Stimulated activated naive B cell treated with anti-CD40 and anti-IgM and Interleukin-4, amounts not matched to agents 10 μg/mL and 1 μg/mL and 100 μg/mL, for 72 hours (primary cell): ENCODE measurements around the gene TNFRSF6B.

Source experiments
- ATAC-seq, 2 donors: fragments of 150-1000 bp; cut with Tn5 transposase; replicated peaks; 2 replicates each; pipeline ENCODE4 v1.10.0; 2021; ENCODE audit warnings: moderate library complexity in 1 of 2
- DNase-seq: peaks from one replicate; pipeline ENCODE4 v3.0.0; 2021
- H3K27ac Mint-ChIP-seq: one replicate; pipeline ENCODE4 v1.8.0; 2022; ENCODE audit warnings: mild to moderate bottlenecking, mixed read lengths
- H3K27me3 Mint-ChIP-seq, 2 donors: one replicate each; pipeline ENCODE4 v1.8.0; 2022; ENCODE audit warnings: mixed read lengths in 2 of 2
- H3K36me3 Mint-ChIP-seq, 2 donors: one replicate each; pipeline ENCODE4 v1.8.0; 2022; ENCODE audit warnings: mixed read lengths in 2 of 2, mild to moderate bottlenecking in 1 of 2
- H3K4me1 Mint-ChIP-seq, 2 donors: one replicate each; pipeline ENCODE4 v1.8.0; 2022; ENCODE audit warnings: mixed read lengths in 2 of 2, mild to moderate bottlenecking in 1 of 2
- H3K4me3 Mint-ChIP-seq, 2 donors: one replicate each; pipeline ENCODE4 v1.8.0; 2022; ENCODE audit warnings: mild to moderate bottlenecking in 2 of 2, mixed read lengths in 2 of 2, moderate library complexity in 1 of 2
- H3K9me3 Mint-ChIP-seq, 2 donors: one replicate each; pipeline ENCODE4 v1.8.0; 2022; ENCODE audit warnings: mixed read lengths in 2 of 2, mild to moderate bottlenecking in 1 of 2

The TNFRSF6B gene

DNA sequence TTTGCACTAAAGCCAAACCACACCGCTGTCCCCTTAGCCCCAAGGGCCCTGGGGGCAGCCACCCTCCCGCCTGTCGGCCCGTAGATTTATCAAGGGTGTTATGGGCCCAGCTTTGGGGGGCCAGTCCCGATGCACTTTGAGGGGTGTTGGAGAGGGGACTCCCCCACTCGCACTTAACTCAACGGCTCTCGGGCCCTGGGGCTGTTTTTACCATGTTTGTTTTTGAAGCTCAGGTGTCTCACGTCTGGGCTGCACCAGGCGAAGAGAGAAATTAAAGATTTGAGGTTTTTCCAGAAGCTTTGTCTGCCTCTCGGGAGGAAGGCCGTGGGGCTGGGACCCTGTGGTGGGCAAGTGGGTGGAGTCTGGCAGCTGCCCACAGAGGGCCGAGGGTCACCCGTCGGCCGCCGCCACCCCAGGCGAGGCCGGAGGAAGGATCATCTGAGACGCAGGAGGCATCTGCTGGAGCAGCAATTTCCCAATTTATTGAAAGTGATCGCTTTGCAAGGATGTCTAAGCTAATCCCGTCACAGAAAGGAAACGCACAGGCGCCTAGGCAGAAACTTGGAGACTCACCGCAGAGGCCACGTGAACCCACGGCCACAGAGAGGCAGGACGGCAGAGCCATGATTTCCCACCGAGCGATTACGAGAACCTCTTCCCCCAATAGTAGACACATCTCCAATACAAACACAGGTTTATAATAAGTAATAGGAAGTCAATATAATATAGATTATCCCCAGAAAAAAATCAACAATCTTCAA, 46.9 kb downstream of the TNFRSF6B start:
- H3K4me1 Mint-ChIP-seq, result peaks cover 2 to 14% of the 10 kb centered on the region in 2 donors
- ATAC-seq (no peak), DNase-seq (no peak)
- H3K9me3 Mint-ChIP-seq, result no peaks in the 10 kb centered on the region
- peaks cover 0 to 3% of the 10 kb centered on the region in 2 donors for H3K36me3 Mint-ChIP-seq
- H3K27me3 Mint-ChIP-seq, result no peaks in the 10 kb centered on the region
- no peak overlapping the region for H3K27ac Mint-ChIP-seq
- no peak overlapping the region for H3K4me3 Mint-ChIP-seq

GRCh38 chr20:63744158-63744557, 47.7 kb downstream of the TNFRSF6B start:
- H3K9me3 Mint-ChIP-seq, result no peaks in the 10 kb centered on the region
- H3K27me3 Mint-ChIP-seq, result no peaks in the 10 kb centered on the region
- H3K36me3 Mint-ChIP-seq, result peaks cover 0 to 3% of the 10 kb centered on the region in 2 donors
- H3K27ac Mint-ChIP-seq, result no peak overlapping the region
- DNase-seq, result no peak
- no peak for ATAC-seq
- no peak overlapping the region for H3K4me3 Mint-ChIP-seq
- H3K4me1 Mint-ChIP-seq, result peaks cover 0 to 9% of the 10 kb centered on the region in 2 donors

DNA sequence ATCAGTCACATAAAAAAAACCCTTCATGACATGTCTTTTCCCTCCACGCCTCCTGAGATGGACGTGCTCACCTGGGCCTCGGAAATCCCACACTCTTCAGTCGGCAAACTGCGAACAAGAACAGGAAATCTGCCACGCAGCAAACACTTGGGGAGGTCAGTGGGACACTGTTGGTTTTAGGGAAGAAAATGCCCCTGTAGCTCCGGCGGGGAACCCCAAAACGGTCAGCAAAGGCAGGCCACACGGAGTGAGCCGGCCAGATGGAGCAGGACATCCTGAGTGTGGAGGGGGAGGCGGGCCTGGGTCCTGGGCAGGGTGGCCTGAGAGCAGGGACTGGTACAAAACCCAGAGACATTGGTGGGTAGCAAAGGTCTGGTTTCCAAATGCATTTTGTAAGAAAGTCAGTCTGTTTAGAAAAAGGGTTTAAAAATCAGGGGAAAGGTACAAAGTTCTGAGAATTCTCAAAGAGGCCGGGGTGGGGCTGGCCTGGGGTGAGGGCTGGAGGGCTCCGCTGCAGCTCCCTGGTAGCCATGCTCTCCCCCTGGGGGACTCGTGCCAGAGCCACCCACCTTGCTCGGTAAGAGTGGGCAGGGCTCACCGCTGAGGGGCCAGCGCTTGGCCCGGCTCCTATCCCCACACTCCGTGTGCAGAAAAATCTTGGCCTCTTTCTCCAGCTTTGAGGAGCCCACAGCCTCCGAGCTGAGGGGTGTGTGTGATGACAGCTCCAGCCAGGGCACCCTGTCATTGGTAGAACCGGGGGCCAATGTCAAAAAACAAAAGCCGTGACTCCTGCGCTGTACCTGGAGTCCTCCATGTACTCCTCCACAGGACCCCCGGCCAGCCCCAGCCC, 48.3 kb downstream of the TNFRSF6B start:
- Mint-ChIP-seq H3K27ac (no peak overlapping the region), H3K4me1 (peaks cover 0 to 9% of the 10 kb centered on the region in 2 donors), H3K4me3 (no peak overlapping the region), H3K27me3 (no peaks in the 10 kb centered on the region), H3K9me3 (no peaks in the 10 kb centered on the region), H3K36me3 (peaks cover 0 to 3% of the 10 kb centered on the region in 2 donors)
- no peak for ATAC-seq
- DNase-seq, result no peak

- H3K4me1 Mint-ChIP-seq, result peaks cover 0 to 9% of the 10 kb centered on the region in 2 donors
- H3K27me3 Mint-ChIP-seq, result no peaks in the 10 kb centered on the region
- no peak overlapping the region for H3K4me3 Mint-ChIP-seq
Observed at GRCh38 chr20:63745424-63745805, 49.0 kb downstream of the TNFRSF6B start.

DNA sequence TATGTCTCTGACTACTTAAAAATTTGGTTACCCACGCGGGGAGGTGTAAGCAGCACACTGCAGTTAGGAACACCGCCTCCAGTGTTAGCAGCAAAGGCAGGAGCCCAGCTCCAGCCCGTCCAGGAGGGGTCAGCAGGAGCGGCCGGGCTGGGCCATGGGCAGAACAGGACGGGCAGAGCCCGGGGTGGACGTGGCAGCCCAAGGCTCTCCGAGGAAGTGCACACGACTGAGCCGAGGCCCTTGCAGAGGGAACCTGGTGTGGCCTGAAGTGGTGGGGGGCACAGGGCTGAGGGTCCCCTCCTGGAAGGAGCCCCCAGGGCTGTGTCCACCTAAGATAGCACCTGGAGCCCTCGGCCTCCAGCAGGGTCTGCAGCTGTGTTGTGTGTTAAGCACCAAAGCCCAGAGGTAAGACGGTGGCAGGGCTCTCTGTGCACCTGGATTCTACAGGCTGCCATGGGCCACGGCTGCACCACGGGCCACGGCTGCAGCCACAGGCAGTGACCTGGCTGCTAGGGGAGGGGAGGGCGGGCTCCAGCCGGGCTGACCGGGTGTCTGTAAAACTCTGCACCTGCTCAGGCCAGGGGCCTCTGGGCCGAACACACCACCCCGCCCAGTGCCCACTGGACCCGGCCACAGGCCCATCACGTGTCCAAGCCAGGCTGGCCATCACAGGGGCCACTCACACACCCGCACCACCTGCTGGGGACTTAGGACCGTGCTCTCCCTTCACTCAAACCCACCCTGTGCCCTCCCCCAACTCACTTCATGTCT, 49.7 kb downstream of the TNFRSF6B start:
- no peak overlapping the region for H3K27ac Mint-ChIP-seq
- H3K9me3 Mint-ChIP-seq, result no peaks in the 10 kb centered on the region
- peaks cover 0 to 3% of the 10 kb centered on the region in 2 donors for H3K36me3 Mint-ChIP-seq
- no peaks in the 10 kb centered on the region for H3K27me3 Mint-ChIP-seq
- no peak overlapping the region for H3K4me3 Mint-ChIP-seq
- DNase-seq (no peak), ATAC-seq (no peak)
- peaks cover 0 to 4% of the 10 kb centered on the region in 2 donors for H3K4me1 Mint-ChIP-seq

More at GRCh38 chr20:63745424-63745805, 49.0 kb downstream of the TNFRSF6B start:
- H3K36me3 Mint-ChIP-seq, result peaks cover 0 to 3% of the 10 kb centered on the region in 2 donors
- H3K27ac Mint-ChIP-seq, result no peak overlapping the region
- DNase-seq (no peak), ATAC-seq (no peak)
- H3K9me3 Mint-ChIP-seq, result no peaks in the 10 kb centered on the region

DNA sequence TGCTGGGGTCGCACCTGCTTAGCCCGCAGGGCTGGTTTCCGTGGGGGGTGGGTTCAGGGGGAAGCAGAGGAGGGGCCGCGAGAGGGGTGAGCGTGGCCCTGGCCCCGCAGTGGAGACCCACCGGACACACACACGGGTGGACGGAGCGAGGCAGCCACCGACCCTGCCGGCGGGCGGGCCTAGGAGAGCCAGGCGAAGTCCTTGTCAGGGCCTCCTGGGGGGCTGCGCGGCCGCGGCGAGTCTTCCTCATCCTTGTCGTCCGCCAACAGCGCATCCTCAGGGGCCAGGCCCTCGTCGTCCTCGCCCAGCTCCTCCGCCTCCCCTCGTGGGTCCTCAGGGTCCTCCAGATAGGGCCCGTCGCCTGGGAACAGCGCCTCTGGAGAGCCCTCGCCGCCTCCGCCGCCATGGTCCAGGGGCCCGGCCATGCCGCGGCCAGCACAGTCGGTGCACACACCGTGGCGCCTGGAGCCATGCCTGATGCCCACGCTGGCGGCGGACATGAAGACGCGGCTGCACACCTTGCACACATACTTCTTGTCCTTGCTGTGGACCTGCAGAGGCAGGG, 50.4 kb downstream of the TNFRSF6B start:
- no peak for DNase-seq
- Mint-ChIP-seq H3K4me1 (peaks cover 0 to 1% of the 10 kb centered on the region in 2 donors), H3K27me3 (no peaks in the 10 kb centered on the region), H3K36me3 (peaks cover 0 to 3% of the 10 kb centered on the region in 2 donors), H3K9me3 (peaks cover 0 to under 1% of the 10 kb centered on the region in 2 donors), H3K4me3 (no peak overlapping the region), H3K27ac (no peak overlapping the region)
- ATAC-seq, result no peak

GRCh38 chr20:63747622-63748069, 51.2 kb downstream of the TNFRSF6B start:
- Mint-ChIP-seq H3K4me1 (peaks cover 0 to 4% of the 10 kb centered on the region in 2 donors), H3K4me3 (no peak overlapping the region), H3K27ac (no peak overlapping the region), H3K36me3 (peaks cover 0 to 3% of the 10 kb centered on the region in 2 donors), H3K27me3 (no peaks in the 10 kb centered on the region), H3K9me3 (peaks cover 0 to 3% of the 10 kb centered on the region in 2 donors)
- DNase-seq (no peak), ATAC-seq (no peak)
